ENCODE data around the gene TMEM92.
"Not testable (repeated sequence)": the region's sequence is repeated elsewhere in the genome, so short reads cannot be mapped to it uniquely, and the experiment has no call there.

The TMEM92 gene

DNA sequence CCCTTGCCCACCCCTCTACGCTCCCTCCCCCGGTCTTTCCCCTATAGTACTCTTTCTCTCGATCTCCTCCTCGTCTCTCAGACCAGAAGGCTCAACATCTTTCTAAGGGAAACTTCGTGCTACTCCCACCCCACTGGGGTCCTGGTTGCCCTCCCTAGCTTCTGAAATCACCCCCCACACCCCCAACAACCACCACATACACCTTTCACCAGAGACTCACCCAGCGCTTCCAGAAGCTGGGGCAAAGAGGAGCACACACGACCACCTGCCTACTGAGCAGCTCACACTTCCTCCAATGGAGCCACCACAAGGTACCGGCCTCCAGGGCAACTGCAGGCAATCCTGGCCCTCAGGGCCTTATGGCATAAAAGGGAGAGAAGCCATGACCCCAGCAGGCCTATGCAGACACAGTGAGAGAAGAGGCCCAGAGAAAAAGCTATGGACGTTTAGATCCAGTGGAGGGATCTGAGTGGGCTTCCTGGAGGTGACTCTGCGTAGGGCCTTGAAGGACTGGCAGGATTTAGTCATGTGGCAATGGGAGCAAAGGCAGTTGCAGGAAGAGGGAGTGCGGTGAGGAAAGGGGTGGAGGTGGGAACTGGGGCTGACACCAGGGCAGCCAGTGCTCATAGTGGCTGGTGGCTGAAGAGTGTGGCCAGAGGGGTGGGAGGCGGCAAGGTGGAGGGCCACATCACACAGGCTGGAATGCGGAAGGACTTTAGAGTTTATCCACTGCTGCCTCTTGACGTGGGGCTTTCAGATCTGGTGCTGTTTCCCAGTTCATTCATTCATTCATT is 12.1 kb upstream of the TMEM92 start:
- no peak for DNase-seq

DNA sequence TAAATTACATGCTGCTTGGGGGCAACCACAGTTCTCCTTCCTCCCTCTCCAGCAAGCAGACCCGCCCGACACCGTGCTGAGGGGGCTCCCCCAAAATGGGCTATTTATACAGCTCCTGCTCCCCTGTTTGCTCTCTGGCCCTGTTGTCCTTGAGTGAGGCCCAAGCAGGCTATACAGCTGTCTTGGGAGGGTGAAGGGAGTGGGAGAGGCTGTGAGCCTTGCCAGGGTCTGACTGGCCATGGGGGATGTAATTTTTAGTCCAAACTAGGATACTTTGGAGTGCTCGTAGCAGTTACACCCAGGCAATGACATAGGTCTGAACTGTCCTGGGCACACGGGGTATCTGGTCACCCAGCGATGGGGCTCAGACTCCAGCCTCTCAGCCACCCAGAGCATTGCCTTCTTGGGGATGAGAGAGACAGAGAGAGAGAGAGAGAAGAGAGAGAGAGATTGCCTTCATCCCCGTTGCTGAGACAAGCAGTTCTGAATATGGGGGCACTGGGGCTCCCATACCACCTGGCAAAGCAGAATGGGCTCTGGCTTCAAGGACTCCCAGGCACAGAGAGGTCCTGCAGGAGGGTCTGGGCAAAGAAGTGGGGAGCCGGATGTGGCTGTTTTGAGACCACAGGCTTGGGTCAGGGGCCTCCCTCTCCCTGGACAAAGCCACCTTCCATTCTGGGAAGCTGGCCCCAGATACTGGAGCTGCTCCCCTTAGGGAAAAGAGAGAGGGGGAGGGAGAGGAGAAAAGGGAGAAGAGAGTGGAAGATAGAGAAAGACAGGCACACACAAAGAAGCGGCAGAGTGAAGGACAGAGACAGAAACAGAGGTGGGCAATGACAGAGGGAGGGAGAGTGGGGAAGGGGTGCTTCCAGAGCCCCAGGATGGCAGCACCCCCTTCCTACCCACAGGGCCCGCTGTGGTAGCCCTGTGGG is 10.7 kb upstream of the TMEM92 start:
- DNase-seq, result peak; percentile 54

DNA sequence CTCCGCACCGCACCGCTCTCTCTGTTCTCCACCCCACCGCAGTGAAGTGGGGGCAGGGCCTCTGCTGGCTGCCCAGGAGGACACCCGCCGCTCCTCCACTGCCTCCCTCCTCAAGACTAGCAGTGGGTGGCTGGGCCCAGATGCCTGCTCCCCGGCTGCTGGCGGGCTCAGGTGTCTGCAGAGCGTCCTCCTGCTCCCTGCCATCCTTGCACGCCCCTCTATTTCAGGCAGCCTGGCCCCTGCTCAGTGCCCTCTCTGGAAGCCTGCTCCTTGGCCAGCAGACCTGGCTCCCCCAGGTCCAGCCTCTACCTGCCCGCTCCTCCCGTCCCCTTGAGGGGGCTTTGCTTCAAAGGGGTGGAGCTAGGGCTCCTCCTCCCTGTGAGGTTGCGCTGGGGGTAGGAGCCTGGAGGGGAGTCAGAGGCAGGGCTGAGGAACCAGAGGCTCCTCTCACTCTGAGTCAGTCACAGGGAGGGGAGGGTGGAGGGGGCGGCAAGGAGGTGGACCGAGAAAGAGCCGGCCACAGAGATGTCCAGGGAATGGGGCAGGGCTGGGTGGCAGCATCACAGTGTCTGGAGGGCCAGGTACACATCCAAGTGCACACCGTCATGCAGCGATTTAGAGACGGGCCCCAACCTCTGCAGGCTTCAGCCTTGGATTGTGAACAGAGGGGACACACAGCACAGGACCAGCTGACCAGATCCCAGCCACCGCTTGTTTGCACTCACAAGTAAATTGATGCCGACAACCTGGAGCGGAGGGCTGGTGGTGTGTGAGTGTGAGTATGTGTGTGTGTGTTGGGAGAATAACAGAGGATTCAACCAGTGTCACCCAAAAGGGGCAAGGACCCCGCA is 9.8 kb upstream of the TMEM92 start:
- DNase-seq, result peak; percentile 68

DNA sequence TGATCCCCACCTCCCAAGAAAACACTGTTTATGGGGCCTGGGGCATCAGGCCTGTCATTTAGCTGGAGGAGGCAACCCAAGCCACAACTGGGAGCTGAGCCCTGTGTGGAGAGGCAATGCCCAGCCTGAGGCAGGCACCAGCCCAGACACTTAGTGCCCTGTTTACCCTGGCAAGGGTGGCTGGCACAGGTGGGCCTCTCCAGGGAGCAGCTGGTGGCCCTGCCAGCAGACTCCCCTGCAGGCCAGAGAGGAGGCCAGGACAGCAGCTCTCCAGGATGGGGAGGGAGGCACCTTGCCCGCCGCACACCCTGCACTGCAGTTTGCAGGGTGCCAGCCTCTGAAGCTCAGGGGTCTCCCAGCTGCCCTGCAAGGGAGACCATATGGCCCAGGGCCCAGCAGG is 9.1 kb upstream of the TMEM92 start:
- DNase-seq, result no peak

DNA sequence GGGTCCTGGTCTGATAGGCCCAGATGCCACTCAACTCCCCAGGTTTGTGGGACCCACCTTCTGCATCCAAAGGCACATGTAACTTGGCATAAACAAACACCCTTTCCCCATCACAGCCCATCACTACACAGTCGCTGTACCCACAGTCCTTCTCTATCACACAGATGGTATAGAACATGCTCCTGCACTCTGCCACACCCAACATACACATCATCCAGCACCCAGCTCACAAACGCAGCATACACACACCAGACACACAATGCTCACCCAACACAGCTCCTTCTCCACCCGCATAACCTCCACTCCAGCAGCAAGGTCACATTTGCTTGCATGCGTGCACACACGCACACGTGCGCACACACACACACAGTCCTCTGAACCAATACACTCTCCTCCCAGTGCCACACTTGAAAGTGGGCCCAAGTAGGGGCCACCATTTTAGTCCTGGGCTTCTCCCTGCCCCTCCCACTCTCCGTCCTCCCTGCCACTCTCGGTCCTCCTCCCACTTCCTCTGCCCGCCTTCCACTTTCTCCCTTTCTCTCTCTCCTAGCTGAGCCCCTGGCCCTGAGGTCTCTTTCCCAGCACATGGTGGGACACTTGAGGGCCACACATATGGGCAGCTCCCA is 8.5 kb upstream of the TMEM92 start:
- no peak for DNase-seq

DNA sequence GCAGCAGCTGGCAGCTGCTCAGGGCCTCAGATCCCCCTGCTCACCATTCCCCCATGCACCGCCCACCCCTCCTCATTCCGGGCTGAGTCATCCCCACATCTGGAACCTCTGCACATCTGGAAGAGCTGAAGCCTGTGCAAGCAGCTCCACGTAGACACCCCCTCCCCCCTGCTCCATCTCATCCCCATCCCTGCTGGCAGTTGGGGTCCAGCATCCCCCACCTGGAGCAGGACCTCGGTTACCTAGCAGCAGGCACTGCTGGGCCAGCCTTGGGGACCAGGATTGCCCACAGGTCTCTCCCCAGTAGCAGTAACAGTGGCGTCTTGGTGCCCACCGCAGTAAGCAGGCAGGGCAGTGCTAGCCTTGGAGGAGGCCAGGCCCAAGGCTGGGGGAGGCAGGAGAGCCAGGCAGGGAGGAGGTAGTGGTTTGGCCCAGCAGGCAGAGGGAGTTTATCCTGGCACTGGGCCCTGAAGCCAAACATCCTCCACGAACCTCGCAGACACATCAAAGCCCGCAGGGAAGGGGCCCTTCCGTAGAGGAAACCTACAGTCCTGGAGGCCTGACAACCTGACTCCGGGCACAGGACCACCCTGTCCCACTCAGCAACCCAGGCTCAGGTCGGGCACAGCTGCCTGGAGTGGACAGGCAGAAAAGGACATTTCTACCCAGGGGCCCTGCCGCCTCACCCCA is 7.7 kb upstream of the TMEM92 start:
- DNase-seq, result peak; percentile 94

DNA sequence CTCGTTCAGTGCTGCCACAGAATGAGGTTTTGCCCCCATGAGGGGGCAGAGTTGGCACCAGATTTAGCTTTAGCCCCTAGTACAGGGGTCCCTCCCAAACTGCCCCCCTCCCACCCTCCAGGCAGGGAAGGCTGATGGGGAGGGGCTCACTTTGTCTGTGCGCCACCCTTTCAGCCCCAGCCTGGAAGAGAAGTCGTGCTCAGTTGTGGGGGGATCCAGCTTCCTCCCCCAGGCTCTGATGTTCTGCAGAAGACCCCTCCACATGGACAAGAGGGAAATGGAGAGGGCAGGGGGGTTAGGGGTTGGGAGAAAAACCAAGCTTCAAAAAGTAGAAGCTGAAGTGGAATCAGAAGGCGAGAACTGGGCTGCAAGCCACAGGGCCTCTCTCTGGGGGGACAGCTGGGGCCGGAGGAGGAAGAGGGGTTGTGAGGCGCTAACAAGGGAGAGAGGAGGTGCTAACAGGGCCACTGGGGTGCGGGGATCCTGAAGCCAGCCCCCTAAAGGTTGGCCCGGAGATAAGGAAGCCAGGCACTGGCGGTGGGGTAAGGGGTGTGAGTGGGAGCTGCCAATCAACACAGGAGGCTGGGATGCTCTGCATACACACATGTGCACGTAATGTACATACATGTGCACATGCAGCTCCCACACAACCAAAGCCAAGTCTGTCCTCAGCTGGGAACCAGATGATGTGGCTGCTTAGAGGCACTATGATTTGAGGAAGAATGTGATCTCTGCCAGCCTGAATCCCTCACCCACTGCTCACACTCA is 7.0 kb upstream of the TMEM92 start:
- DNase-seq, result peak; percentile 93

DNA sequence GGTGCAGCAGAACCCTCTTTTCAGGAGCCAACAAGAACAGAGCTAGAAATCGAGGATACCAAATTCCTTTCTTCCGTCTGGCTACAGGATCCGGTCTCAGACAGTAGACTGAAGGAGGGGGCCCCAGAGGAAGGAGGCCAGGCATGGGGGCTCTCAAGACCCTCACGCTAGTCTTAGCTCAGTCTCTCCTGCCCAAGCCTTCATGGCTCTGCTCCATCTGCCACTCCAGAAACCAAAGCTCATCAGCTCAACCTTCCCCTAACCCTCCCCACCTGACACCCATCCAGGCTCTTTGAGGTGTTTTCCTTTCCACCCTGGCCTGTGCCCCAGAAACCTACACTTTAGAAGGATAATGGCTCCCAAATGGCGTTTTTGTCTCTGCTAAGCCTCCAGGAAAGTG is 6.2 kb upstream of the TMEM92 start:
- peak; percentile 69 for DNase-seq

DNA sequence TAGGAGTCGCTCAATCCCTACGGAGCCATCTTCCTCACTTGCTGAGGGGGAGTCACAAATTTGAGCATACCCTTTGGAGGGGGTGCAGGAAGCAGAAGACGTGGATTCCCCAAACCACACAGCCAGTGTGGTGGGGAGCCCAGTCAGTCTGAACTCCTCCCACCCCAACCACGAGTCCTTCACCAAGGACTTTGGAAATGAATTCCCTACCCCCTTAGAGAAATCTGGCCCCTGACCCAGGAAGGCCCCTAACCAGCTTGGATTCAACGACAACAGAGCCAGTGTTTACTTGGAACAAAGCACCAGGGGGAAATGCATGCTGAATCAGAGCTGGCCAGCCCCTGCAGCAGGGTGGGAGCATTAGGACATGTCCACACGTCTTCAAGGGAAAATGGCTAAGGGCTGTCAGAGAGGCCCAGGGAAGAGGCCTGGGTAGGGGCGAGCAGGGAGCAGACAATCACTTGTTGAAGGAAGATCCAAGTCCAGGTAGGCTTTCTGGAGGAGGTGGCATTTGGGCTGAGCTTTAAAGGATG is 5.5 kb upstream of the TMEM92 start:
- peak; percentile 81 for DNase-seq

DNA sequence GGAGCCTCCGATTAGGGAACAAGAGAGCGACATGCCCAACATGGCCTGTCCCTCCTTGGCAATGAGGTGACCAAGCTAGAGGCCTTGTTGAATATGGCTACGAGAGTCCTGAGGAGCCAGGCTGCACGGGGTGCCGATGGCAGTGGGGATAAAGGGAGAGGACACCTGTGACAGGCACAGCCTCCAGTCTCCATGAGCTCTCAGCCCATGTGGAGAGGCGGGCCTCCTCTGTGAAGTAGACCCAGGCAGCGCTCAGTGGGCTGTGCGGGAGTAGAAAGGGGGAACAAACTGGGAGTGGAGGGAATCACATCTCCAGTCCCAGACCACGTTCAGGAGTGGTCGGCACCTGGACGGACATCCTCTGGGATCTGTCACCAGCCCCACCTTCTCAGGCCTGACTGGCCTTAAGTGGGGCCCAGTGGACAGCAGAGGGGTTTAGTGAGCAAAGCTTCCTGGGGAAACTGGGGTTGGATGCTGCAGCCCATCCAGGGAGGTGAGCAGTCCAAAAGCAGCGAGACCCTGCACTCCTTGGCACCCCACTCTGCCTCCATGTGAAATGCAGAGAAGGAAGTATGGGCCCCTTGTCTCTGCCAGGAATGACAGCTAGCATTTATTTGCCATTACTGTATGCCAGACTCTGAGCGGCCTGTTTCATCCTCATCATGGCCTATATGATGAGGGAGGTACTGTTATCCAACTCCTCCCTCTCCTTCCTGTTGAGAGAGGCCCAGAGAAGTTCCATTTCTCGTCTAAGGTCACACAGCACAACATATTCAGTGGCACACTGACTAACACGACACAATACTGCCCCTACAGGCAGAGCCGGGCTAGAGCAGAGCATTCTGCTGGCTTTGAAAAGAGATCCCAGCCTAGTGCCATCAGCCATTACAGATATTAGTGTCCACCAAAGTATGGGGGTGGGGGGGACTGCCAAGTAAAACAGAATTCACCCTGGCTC is 4.5 kb upstream of the TMEM92 start:
- DNase-seq, result peak; percentile 88

DNA sequence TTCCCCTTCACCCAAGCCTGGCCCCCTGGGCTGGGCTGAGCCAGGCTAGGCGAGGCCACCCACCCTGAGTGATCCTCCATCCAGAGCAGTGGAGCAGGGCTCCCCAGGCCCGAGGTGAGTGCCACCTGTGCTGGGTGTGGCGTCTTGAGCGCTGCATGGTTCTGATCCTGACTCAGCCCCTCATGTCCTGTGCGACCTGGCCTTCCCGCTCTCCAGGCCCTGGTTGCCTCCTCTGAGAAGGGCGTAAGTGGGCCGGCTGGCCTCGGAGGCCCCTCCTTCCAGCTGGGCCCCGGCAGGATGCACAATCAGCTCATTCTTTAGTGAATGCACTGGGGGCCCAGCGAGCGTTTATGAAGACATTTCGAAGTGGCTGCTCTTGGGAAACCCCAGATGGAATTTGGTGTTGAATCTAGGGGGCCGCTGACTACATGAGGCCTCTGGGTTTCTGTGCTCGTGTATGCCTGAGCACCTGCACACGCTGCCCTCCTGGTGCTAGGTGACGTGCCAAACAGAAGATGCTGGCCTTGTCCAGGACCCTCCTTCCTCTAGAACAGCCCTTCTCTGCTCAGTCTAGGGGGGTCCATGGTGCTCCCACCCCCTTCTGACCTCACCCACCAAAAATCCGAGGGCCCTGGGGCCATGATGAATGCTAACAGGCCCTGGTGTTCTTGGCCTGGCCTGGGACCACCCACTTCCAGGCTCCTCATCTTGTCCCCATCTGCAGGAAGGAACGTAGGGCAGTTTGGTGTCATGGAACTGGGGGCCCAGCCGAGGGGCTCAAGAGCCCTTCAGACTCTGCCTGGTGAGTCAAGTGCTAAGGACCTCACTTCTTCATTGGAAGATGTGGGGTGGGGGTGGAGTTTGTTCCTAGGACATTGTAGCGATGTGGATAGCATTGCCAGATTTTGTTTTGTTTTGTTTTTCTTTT is 3.6 kb upstream of the TMEM92 start:
- peak; percentile 83 for DNase-seq

DNA sequence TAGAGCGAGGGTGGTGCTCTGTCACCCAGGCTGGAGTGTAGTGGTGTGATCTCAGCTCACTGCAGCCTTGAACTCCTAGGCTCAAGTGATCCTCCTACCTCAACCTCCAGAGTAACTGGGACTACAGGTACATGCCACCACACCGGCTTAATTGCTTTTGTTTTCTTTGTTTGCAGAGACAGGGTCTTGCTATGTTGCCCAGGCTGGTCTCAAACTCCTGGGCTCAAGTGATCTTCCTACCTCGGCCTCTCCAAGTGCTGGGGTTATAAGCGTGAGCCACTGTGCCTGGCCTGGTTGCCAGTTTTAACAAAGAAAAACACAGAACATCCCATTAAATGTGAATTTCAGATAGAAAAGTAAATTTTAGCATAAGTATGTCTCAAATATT is 2.9 kb upstream of the TMEM92 start:
- DNase-seq, result not testable (repeated sequence)

DNA sequence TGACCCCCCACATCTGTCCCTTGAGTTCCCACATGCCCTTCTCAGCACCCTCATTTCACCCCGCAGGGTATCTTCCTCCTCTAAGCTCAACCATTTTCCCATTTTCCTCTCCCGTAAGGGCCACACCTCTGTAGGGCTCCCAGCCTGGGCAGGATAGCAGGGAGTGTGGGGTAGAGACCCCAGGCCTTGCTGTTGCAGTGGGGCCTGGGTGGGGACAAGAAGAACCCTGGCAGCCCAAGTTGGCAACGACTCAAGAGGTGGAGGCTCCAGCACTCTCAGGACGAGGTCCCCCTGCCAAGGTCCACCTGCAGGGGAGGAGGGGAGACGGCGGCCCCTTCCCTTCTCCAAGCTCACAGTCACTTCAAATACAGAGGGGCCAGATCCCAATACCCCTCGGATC is 2.0 kb upstream of the TMEM92 start:
- no peak for DNase-seq

DNA sequence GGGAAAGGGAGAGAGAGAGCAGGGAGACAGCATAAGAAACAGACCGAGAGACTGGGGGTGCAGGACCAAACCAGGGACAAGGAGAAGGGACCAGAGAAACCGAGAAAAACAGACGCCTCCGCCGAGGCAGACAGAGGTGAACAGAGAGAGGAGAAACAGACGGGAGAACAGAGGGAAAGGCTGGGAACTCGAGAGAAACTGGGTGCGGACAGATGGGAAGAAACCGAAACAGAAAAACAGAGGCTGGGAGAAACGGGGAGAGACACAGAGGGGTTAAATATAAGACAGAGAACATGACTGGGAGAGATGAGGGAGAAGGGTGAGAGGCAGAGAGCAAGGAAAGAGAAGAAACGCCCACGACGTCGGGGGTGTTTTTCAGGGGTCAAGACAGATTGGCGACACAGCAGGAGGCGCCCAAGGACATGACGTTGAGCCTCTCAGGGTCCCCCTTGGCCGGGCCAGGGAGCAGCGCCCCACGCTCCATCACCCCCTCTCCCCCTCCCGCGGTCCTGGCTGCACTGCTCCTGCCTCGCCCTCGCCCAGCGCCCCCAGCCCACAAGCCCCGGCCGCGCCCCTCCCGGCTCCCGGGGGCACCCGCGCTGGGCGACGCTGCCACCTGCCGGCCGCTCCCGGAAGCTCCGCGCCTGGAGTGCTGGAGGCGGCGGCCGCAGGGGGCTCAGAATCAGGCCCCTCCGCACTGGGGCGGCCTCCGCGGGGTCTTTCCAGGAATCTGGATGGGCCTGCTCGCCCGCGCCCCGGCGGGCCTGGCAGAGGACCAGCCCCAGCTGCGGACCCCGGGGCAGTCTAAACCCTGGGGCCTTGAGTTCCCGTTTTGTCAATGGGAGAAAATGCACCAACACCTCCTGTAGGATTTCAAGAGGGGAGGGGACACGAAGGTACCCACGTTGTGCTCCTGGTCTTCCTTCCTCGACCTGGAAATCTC is 1.3 kb upstream of the TMEM92 start:
- DNase-seq, result peak; percentile 83

DNA sequence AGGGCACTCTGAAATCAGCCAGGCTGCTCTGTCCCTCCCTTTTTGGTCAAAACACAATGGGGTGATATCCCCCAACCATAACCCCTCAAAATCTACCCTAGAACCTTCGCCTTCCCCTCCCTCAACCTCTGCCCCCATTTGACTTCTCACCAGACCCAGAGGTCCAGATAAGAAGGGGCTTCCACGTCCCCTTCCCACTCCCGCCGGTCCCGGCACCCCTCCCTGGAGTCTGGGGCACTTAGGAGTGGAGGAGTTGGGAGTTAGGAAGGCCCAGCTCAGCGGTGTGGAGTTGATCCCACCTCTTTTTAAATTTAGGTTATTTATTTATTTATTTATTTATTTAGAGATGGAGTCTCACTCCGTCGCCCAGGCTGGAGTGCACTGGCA is 619 bp upstream of the TMEM92 start:
- DNase-seq, result no peak

DNA sequence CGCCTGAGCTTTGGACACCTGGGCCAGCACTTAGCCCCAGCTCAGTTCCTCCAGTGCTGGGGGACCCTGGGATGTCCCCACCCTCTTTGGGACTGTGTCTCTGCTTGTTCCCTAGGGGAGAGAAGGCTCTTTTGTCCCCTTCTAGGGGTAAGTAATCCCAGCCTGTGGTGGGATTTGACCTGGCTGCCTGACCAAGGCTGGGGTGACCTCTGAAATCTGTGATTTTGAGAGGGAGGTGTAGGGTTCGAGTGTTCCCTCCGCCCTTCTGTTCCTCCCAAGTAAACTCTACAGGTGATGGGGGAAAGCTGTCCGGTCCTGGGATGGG is 593 bp downstream of the TMEM92 start:
- no peak for DNase-seq

DNA sequence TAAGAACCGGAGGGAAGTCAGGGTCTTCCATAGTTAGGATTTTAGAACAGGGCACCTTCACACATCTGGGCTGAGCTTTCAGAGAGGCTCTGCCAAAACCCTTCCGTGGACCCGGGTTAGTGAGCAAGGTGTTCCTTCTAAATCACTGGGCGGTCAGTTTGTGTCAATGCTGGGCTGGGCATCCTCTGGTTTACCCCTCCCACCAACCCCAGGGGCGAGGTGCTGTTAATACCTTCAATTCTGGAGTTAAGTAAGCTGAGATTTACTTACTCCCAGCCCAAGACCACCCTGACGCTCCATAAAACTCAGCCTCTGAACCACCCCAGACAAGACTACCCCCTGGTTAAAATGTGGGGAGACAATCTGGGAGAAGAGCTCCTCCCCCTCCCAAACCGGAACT is 1.0 kb downstream of the TMEM92 start:
- no peak for DNase-seq
